NOMO-1 treated with DMSO at 0.1 percent for 48 hours (cell line): ENCODE measurements around the gene GPR39.

Experiments used
- DNase-seq: peaks from one replicate; lab custom pipeline; 2025; ENCODE audit not compliant: unreplicated experiment; lab: John Stamatoyannopoulos, UW

The GPR39 gene

GRCh38 chr2:132559921-132560320 lies 143.3 kb downstream of the GPR39 start:
- DNase-seq: no peak

DNA sequence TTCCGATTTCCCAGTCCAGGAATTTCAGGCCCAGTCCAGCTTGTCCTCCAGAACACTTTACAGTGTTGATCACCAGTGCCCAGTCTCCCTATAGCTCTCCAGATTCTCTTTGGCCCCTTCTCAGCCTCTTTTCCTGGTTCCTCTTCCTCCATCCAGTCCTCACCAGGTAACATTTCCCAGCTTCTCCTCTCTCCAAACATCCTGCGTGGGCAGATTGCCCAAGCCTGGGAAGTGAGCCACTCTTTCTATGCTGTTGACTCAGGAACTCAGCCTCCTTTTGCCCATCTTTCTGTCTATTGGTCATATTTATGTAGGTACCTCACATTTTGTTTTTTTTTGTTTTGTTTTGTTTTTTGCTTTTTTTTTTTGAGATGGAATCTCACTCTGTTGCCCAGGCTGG lies 144.0 kb downstream of the GPR39 start:
- DNase-seq: no peak

GRCh38 chr2:132562245-132562644 lies 145.6 kb downstream of the GPR39 start:
- no peak for DNase-seq

GRCh38 chr2:132564065-132564464 lies 147.5 kb downstream of the GPR39 start:
- DNase-seq: no peak

- DNase-seq: no peak
These were observed 149.8 kb downstream of the GPR39 start for GRCh38 chr2:132566379-132566778.

DNA sequence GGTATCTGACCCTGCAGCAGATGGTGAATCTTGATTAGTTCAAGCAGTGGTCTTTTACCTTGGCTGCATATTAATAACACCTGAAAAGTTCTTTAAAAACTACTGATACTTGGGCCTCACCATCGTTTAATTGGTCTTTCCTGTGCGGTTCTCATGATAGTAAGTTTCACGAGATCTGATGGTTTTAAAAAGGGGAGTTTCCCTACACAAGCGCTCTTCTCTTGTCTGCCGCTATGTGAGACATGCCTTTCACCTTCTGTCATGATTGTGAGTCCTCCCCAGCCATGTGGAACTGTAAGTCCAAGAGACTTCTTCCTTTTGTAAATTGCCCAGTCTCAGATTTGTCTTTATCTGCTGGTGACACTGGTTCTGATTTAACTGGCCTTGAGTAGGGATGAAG lies 151.1 kb downstream of the GPR39 start:
- DNase-seq: no peak

DNA sequence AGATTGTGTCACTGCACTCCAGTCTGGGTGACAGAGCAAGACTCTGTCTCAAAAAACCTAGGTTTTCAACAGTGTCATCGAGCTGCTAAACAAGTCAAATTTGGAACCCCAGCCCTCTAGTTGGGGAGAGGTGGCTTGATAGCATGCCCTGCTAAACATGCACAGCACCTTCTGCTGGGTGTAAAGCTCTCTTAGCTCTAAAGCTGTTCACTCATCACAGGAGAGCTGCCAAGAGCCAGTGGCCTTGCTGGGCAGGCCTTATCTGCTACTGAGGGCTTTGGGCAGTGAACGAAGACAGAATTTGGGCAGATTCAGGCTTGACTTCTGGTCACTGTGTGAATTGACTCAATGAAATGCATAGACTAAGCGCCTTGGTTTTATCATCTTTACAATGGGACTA lies 152.1 kb downstream of the GPR39 start:
- no peak for DNase-seq

GRCh38 chr2:132573444-132574007 lies 156.9 kb downstream of the GPR39 start:
- no peak for DNase-seq

DNA sequence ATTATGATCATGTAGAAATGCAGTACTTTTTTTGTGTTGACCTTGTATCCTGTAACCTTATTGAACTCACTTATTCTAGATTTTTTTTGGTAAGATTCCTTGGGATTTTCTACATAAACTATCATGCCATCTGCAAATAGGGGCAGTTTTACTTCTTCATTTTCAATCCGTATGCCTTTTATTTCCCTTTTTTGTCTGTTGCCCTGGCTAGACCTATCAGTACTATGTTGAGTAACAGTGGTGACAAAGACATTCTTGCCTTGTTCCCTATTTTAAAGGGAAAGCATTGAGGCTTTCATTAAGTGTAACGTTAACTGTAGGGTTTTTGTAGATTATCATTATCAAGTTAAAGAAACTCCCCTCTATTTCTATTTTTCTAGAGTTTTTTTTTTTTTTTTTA lies 161.1 kb downstream of the GPR39 start:
- DNase-seq: peak; percentile 96

GRCh38 chr2:132581591-132581990 lies 165.0 kb downstream of the GPR39 start:
- DNase-seq: no peak

DNA sequence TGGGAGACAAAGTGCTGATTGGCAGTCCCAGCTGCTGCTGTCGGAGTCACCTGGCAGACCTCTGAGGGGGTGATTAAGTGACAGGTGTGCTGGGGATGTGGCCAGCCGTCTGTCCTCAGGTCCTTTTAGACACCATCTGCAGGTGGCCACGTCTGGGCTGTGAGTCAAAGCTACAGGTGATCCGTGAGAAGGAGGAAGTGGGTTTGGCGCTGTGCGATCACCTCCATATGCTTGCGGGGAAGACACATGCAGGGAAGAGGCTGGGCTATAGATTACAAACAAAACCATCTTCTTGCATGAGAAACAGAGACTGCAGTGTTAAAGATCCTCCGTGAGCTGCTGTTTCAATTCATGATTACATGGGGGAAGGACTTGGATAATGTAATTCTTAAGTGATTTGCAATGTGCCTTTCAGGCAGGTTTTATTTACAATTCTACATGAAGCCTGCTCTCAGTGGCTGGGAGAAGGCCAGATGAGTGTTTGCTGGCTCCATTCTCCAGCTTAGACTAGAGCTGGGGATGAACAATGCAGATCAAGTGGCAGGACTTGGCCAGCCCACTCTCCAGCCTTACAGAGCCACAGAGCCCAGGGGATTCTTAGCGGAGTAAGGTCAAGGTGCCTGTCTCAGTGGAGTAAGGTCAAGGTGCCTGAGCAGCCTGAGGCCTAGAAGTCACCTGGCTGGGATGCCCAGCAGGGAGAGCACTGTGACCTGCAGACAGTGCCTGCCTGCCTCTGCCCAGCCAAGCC lies 165.6 kb downstream of the GPR39 start:
- DNase-seq: no peak

- no peak for DNase-seq
These were observed 167.2 kb downstream of the GPR39 start for GRCh38 chr2:132583666-132584360.

DNA sequence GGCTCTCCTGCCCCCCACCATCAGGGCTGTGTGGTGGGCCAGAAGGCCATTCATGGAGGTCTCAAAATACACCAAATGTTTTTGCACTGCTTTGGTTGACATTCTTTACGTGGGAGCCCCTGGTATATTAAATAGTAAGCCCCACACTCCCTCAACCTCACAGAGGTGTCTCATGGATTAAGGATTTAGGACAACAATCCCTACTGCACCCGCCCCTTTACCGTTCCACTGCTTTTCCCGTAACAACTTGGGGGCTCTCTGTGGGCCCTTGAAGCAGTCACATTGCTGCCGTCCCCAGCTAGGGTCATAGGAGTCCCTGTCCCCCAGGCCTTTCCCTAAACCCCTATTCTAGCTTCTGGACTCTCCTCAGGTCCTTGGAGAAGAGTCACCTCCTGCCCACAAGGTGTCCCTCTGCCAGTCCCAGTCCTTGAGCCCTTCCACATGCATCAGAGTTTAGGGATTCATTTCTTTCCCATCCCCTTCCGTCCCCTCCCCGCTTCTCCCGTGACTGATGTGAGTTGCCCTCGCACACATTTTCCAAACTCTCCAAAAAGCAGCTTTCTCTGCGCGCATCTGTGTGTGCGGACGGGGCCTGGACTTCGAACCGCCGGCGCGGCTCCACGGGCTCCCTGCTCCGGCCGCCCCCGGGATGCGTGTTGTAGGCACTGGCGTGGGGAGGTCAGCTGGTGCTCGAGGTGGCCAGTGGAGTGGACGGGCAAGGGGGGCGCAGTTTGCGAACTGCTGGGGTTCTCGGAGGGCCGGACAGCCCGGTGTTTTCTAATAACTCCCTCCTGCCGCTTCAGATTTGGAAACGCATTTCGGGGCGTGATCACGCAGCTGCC lies 168.6 kb downstream of the GPR39 start:
- DNase-seq: no peak

- DNase-seq: no peak
These were observed 169.5 kb downstream of the GPR39 start for GRCh38 chr2:132586101-132586511.

GRCh38 chr2:132586835-132587234 lies 170.2 kb downstream of the GPR39 start:
- DNase-seq: no peak

DNA sequence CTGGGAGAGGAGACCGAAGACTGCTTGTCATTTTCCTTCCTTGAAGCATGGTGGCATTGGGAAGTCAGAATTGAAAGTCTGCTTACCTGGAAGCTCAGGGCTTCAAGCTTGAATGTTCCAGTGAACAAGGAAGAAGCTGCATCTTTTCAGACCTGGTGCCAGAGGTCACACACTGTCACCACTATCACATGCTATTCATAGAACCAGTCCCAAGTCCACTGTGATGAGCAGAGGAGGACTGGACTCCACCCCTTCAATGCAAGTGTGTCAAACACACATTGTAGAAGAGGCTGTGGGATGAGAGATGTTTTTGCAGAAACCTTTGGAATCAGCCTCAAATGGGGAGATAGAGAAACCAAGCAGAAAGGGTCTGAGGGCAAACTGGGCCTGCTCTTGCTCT lies 172.0 kb downstream of the GPR39 start:
- DNase-seq: no peak

- DNase-seq: no peak
These were observed 172.7 kb downstream of the GPR39 start for GRCh38 chr2:132589111-132589830.

- DNase-seq: no peak
These were observed 173.4 kb downstream of the GPR39 start for GRCh38 chr2:132589966-132590365.

DNA sequence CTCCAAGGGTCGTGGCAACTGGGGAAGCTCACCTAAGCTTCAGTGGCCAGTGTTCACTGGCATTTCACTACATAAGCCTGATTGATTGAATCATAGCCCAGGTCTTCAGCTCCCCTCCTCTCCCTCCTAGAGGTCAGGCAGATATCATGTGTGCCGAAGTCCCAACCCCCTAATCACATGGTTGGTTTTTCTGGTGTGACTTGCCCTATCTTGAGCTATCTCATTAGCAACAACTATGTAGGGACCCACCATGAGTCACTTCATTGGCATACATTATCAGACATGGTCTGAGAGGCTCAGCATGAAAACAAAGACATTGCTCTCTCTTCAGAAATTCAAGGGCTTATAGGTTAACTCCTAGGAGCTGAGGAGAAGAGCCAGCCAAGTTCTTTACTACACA lies 176.6 kb downstream of the GPR39 start:
- DNase-seq: no peak

- DNase-seq: no peak
These were observed 178.6 kb downstream of the GPR39 start for GRCh38 chr2:132595186-132595585.

- DNase-seq: no peak
These were observed 179.1 kb downstream of the GPR39 start for GRCh38 chr2:132595693-132596092.
